Left lung (tissue), 10 donors: ENCODE measurements around the gene GAGE10. TPM values are rescaled to one million over a fixed set of nuclear protein-coding genes. Genes with fewer than 3 reads are reported as not detected.
"Not testable (repeated sequence)": the region's sequence is repeated elsewhere in the genome, so short reads cannot be mapped to it uniquely, and the experiment has no call there.

Source experiments
- ATAC-seq: fragments of 200-7000 bp; cut with Tn5 transposase; one replicate; pipeline ENCODE4 v1.9.1; 2020; ENCODE audit warnings: moderate library complexity
- DNase-seq, 4 donors: peaks; one replicate each; pipeline ENCODE4 v3.0.0-alpha.2; 2013 to 2020
- H3K27ac ChIP-seq, 2 donors: fragments of 200-600 bp; sonication (generic) in 1 of 2; one replicate each; pipeline versions ENCODE4 v1.5.0 to v1.8.0; 2020 to 2021
- H3K27me3 ChIP-seq, 2 donors: fragments of 200-600 bp; sonication (generic) in 1 of 2; one replicate each; pipeline versions ENCODE4 v1.5.0 to v1.8.0; 2020 to 2021
- H3K36me3 ChIP-seq, 2 donors: fragments of 200-600 bp; sonication (generic) in 1 of 2; one replicate each; pipeline versions ENCODE4 v1.5.0 to v1.8.0; 2020 to 2021
- H3K4me1 ChIP-seq, 2 donors: fragments of 200-600 bp; one replicate each; pipeline ENCODE4 v1.8.0; 2021
- H3K4me3 ChIP-seq, 2 donors: fragments of 200-600 bp; sonication (generic) in 1 of 2; one replicate each; pipeline versions ENCODE4 v1.5.0 to v1.8.0; 2020 to 2021; ENCODE audit warnings: mild to moderate bottlenecking in 1 of 2
- H3K9me3 ChIP-seq, 2 donors: fragments of 200-600 bp; sonication (generic) in 1 of 2; one replicate each; pipeline versions ENCODE4 v1.5.0 to v1.8.0; 2020 to 2021
- intact Hi-C, 2 donors: fragments of 100-400 bp; cut with DNase I; formaldehyde crosslinking; loops; one replicate each; pipeline versions ENCODE4 v1.11.2 to v1.14.2; 2022
- polyA plus RNA-seq, 6 donors: library from polyadenylated mRNA; unstranded; fragments of 120-200 nt; gene quantifications; one replicate each; pipeline ENCODE4 v1.2.1, GENCODE V29; 2013; ENCODE audit not compliant: insufficient read length in 6 of 6
- total RNA-seq, 2 donors: library from RNA; stranded (reverse); fragmentation: NEBNext Ultra II Directional; extraction: Animal tissue kit (Norgen Biotek cat#: 25700); gene quantifications; one replicate each; pipeline ENCODE4 v1.2.1, GENCODE V29; 2021
- TF ChIP-seq, protein P1 (sequence below), 2 donors: fragments of 200-600 bp; sonication (generic) in 1 of 2; IDR thresholded peaks; one replicate each; pipeline versions ENCODE4 v1.5.0 to v1.8.0; 2021; ENCODE audit warnings: antibody characterized with exemption in 2 of 2
- donor health status: DM: no; HTN: yes; CAD: no.
- donor health status: DM: no; HTN: no; CAD: no.

GAGE10 gene
- total and polyA plus RNA-seq, 8 donors, result 0.31 to 0.33 TPM; not detected in 6

DNA sequence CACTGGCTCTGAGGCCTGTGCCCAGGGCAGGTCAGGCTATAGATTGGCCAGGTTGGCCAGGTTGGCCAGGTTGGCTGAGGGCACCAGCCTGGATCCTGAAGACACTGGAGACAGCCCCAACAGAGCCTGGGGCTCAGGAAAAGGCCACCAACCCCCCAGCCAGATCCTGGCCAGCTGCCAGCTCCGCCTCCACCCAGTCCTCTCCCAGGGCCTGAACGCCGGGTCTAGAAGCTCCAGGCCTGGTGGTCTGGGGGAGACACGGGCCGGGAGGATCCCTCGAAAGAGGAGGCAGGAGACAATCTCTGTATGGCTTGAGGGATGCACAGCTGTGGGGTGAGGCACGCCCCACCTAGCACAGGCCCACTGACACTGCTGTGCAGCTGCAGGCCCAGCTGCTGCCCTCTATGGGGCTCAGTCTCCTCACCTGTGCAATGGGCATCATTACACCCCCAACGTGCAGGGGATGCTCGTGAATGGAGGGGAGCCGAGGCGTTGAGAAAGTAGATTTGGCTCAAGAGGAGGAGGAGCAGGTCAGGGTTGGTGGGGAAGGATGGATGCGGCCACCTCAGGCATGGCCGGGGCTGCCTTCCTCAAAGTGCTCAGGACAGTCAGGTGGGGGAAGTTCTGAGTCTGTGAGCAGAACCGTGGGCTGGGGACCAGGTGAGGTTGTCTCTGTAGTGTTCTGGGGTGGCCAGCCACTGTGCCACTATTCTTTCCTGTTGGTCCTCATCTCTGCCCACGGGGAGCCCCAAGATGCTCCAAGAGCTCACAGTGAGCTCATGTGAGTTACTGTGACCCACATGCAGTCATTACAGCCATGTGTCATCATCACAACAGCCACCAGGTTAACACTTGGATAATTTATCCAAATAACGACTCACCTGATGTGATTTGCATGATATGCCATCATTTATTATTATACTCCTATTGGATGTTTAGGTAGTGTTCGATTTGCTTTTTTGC is 10.8 kb upstream of the GAGE10 start:
- TF ChIP-seq, protein P1, sequence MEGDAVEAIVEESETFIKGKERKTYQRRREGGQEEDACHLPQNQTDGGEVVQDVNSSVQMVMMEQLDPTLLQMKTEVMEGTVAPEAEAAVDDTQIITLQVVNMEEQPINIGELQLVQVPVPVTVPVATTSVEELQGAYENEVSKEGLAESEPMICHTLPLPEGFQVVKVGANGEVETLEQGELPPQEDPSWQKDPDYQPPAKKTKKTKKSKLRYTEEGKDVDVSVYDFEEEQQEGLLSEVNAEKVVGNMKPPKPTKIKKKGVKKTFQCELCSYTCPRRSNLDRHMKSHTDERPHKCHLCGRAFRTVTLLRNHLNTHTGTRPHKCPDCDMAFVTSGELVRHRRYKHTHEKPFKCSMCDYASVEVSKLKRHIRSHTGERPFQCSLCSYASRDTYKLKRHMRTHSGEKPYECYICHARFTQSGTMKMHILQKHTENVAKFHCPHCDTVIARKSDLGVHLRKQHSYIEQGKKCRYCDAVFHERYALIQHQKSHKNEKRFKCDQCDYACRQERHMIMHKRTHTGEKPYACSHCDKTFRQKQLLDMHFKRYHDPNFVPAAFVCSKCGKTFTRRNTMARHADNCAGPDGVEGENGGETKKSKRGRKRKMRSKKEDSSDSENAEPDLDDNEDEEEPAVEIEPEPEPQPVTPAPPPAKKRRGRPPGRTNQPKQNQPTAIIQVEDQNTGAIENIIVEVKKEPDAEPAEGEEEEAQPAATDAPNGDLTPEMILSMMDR (IDR thresholded peaks at IDR 0.05), result no peak
- no peak for DNase-seq
- Histone ChIP-seq H3K9me3 (no peaks in the 10 kb centered on the region), H3K27ac (no peak overlapping the region), H3K4me1 (no peaks in the 10 kb centered on the region), H3K4me3 (no peak overlapping the region), H3K27me3 (no peaks in the 10 kb centered on the region), H3K36me3 (no peaks in the 10 kb centered on the region)
- no peak for ATAC-seq
- intact Hi-C loops, result no loop called here

DNA sequence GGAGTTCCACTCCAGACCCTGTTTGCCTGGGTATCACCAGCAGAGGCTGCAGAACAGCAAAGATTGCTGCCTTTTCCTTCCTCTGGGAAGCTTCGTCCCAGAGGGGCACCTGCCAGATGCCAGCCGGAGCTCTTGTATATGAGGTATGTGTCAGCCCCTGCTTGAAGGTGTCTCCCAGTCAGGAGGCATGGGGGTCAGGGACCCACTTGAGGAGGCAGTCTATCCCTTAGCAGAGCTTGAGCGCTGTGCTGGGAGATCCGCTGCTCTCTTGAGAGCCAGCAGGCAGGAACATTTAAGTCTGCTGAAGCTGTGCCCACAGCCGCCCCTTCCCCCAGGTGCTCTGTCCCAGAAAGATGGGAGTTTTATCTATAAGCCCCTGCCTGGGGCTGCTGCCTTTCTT is 4.2 kb upstream of the GAGE10 start:
- H3K9me3 ChIP-seq, H3K4me3 ChIP-seq, DNase-seq, H3K27me3 ChIP-seq, H3K27ac ChIP-seq, ATAC-seq, intact Hi-C loops, H3K4me1 ChIP-seq, H3K36me3 ChIP-seq: not testable (repeated sequence)

DNA sequence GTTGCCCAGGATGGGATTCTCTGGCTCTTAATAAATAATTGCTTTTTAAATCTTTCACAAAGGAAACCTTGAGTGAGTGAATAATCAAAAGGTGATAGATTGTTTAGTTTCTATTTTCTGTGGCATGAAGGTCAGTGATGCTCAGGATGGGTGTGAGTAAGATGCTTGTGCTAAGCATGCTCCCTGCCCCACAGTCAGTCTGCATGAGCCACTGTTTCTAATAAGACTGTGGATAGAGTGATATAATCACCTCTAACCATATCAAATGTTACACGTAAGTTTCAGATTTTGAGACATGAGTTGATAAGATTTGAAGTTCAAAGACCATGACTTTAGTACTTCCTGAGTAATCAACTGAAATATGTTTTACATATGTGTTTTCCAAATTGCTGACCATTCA is 2.7 kb upstream of the GAGE10 start:
- no peak overlapping the region for H3K27ac ChIP-seq
- H3K9me3 ChIP-seq, result no peaks in the 10 kb centered on the region

DNA sequence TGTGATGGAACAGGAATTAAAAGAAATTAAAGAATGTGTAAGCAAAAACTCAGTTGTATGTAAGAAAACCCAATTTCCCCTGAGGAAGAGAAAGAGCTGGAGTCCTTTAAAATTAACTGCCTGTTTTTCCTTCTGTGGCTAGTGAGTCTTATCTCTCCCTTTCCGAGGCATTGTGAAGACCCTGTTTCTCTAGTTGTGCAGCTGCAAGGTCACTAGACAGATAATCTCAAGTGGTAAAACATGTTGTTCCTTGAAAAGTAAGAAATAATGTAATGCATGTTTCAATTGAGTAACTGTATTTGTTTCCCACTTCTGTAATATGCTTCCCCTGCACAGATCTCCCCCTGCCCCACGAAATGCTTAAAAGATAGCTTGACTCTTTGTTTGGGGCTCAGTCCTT is 4.3 kb downstream of the GAGE10 start:
- H3K27me3 ChIP-seq, intact Hi-C loops, H3K4me3 ChIP-seq, H3K36me3 ChIP-seq, ATAC-seq, H3K9me3 ChIP-seq, H3K4me1 ChIP-seq, H3K27ac ChIP-seq, DNase-seq: not testable (repeated sequence)

More for the DNA sequence above, 2.7 kb upstream of the GAGE10 start:
- TF ChIP-seq, protein P1 (IDR thresholded peaks at IDR 0.05), result no peak
- intact Hi-C loops, result no loop called here
- Histone ChIP-seq H3K36me3 (no peaks in the 10 kb centered on the region), H3K4me3 (no peak overlapping the region), H3K4me1 (no peaks in the 10 kb centered on the region), H3K27me3 (no peaks in the 10 kb centered on the region)
- no peak for DNase-seq
- ATAC-seq, result no peak

DNA sequence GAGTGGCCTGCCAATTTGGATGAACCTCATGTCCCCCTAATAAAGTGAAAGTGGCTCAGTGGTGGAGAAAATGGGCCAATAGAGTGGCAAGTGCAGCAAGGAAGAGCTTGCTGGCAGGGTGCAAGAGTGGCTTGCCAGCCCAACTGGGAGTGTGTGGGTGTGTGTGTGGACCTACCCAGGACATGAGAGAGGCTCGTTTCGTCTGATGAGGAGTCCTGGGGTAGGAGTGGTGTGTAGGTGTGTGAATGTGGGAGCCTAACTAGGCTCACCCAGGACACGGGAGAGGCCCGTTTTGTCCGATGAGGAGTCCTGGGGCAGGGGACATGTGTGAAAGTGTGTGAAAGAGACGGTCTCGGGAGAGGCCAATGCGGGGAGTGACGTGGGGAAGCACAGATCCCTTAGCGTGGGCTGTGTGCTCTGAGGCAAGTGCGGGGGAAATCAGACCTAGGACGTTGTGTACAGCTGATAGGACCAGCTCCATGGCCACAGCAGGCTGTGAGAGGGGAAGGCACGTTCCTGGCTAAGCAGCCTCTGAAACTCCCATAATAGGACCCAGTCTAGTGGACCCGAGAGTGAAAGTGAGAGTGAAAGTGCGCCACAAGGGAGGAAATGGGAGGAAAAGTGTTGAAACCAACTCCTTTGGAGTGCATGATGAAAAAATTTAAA is 5.3 kb downstream of the GAGE10 start:
- ATAC-seq, result peak; percentile 69
- TF ChIP-seq, protein P1 (IDR thresholded peaks at IDR 0.05), result no peak
- Histone ChIP-seq H3K27ac (peak overlapping the region in 1 of 2 donors; percentile 73), H3K9me3 (no peaks in the 10 kb centered on the region), H3K27me3 (no peaks in the 10 kb centered on the region), H3K4me1 (no peaks in the 10 kb centered on the region), H3K36me3 (no peaks in the 10 kb centered on the region), H3K4me3 (peak overlapping the region; percentile 5 to 30)
- intact Hi-C loops, result no loop called here
- peak in 1 of 4 donors; percentile 24 for DNase-seq

DNA sequence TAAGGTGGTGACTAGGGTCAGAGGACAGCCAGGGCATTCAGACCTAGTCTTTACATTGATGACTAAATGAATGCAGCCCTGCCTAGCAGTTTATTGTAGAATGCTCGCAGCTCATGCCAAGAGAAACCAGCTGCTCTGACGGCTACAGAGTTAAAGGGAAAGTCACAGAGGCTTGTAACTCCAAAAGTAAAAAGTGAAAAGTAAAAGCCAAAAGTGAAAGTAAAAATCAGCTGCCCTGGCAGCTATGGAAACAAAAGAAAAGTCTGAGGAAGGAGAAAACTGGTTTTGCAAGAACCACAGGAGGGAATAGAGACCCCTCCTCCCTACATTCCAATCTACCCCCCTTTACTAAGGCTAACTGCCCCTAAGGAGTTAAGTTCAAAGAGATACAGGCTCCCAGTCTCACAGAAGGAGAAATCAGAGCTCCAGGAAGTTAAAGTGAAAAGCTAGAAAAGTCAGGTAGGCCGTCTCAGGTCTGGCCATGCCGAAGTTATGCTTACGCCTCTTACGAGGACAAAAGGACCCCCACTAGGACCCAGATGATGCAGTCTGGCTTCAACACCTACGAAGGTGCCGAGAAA is 6.0 kb downstream of the GAGE10 start:
- Histone ChIP-seq H3K36me3 (no peaks in the 10 kb centered on the region), H3K27me3 (no peaks in the 10 kb centered on the region), H3K4me1 (no peaks in the 10 kb centered on the region), H3K9me3 (no peaks in the 10 kb centered on the region), H3K27ac (peak overlapping the region in 1 of 2 donors; percentile 73), H3K4me3 (peak overlapping the region; percentile 5 to 30)
- intact Hi-C loops, result no loop called here
- TF ChIP-seq, protein P1 (IDR thresholded peaks at IDR 0.05), result no peak
- ATAC-seq, result peak; percentile 58
- peak in 2 of 4 donors; percentile 15 to 46 for DNase-seq
